Loucy (cell line): ENCODE data around the gene CASQ2.

Experiments
- H2AFZ ChIP-seq: fragments of 200-600 bp; sonication (generic); 2 replicates; pipeline ENCODE4 v1.6.0; 2016; ENCODE audit warnings: antibody characterized with exemption, mild to moderate bottlenecking, low read length, moderate library complexity
- H3F3A ChIP-seq: fragments of 200-600 bp; 2 replicates; pipeline ENCODE4 v1.6.0; 2016; ENCODE audit warnings: antibody characterized with exemption, low read depth, mild to moderate bottlenecking
- H3K27me3 ChIP-seq: fragments of 200-600 bp; sonication (generic); 2 replicates; pipeline ENCODE4 v1.6.1; 2014; ENCODE audit warnings: low read length, mild to moderate bottlenecking; ENCODE audit not compliant: insufficient read depth, poor library complexity, severe bottlenecking
- H3K36me3 ChIP-seq: fragments of 200-600 bp; sonication (generic); 2 replicates; pipeline ENCODE4 v1.6.1; 2016; ENCODE audit warnings: low read length; ENCODE audit not compliant: insufficient read depth
- H3K4me1 ChIP-seq: fragments of 200-600 bp; sonication (generic); 2 replicates; pipeline ENCODE4 v1.5.1; 2014; ENCODE audit warnings: low read length, mild to moderate bottlenecking; ENCODE audit not compliant: insufficient read depth, poor library complexity, severe bottlenecking
- H3K4me2 ChIP-seq: fragments of 200-600 bp; sonication (generic); 2 replicates; pipeline ENCODE4 v1.6.0; 2014; ENCODE audit warnings: antibody characterized with exemption, low read length, low read depth, mild to moderate bottlenecking; ENCODE audit not compliant: poor library complexity, severe bottlenecking
- H3K4me3 ChIP-seq: fragments of 200-600 bp; sonication (generic); 2 replicates; pipeline ENCODE4 v1.5.1; 2014; ENCODE audit warnings: low read length, mild to moderate bottlenecking, mixed read lengths; ENCODE audit not compliant: poor library complexity, severe bottlenecking
- H3K79me2 ChIP-seq: fragments of 200-600 bp; sonication (generic); 2 replicates; pipeline ENCODE4 v1.6.1; 2014; ENCODE audit warnings: low read length; ENCODE audit not compliant: insufficient read depth
- H3K9ac ChIP-seq: fragments of 200-600 bp; sonication (generic); 2 replicates; pipeline ENCODE4 v1.6.0; 2014; ENCODE audit warnings: mild to moderate bottlenecking, low read depth, low read length, moderate library complexity; ENCODE audit not compliant: poor library complexity, severe bottlenecking
- H3K9me2 ChIP-seq: fragments of 200-600 bp; sonication (generic); replicated peaks from 2 replicates; pipeline ENCODE4 v1.6.1; 2016; ENCODE audit warnings: low read depth, low read length, mixed read lengths
- H3K9me3 ChIP-seq: fragments of 200-600 bp; sonication (generic); 2 replicates; pipeline ENCODE4 v1.6.1; 2014; ENCODE audit warnings: mild to moderate bottlenecking, antibody characterized with exemption, low read length, low read depth; ENCODE audit not compliant: insufficient read depth
- H4K20me1 ChIP-seq: fragments of 200-600 bp; sonication (generic); 2 replicates; pipeline ENCODE4 v1.6.0; 2014; ENCODE audit warnings: antibody characterized with exemption, low read length, mild to moderate bottlenecking; ENCODE audit not compliant: insufficient read depth, poor library complexity, severe bottlenecking
- EZH2phosphoT487 ChIP-seq: fragments of 200-600 bp; IDR thresholded peaks from 2 replicates; pipeline ENCODE4 v1.6.1; 2018; ENCODE audit warnings: antibody characterized with exemption, mild to moderate bottlenecking, moderate library complexity, borderline replicate concordance
- TF ChIP-seq, protein P1 (sequence below): fragments of 200-600 bp; sonication (generic); conservative IDR thresholded peaks from 2 replicates; pipeline ENCODE4 v1.5.1; 2014; ENCODE audit warnings: mild to moderate bottlenecking, antibody characterized with exemption, low read length

CASQ2 gene

DNA sequence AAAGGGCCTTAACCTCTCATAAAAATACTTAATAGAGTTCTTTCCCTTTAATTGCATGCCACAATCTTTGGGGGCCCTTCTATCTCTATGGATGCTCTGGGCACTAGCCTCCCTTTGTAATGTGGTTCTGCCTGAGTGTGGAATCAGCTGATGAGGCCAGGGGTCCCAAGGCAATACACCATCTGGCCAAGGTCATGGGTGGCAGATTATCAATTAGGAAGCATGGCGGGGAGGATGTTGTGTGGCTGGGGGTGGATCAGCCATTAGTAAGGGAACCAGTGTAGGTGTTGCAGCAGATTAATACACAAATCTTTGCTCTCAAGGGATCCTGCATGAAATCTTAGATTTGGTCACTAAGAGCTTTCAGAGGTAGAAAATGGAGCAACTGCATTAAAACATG lies 37.1 kb upstream of the CASQ2 start:
- Histone ChIP-seq H3K27me3 (no peaks in the 10 kb centered on the region), H3K9ac (no peak overlapping the region), H3K4me1 (peaks cover 10% of the 10 kb centered on the region), H3F3A (no peaks in the 10 kb centered on the region), H3K9me2 (no peaks in the 10 kb centered on the region), H3K4me2 (no peak overlapping the region), H3K79me2 (no peaks in the 10 kb centered on the region), H3K9me3 (no peaks in the 10 kb centered on the region), H3K4me3 (no peak overlapping the region), H3K36me3 (no peaks in the 10 kb centered on the region), H2AFZ (no peak overlapping the region), H4K20me1 (no peaks in the 10 kb centered on the region)
- TF ChIP-seq EZH2phosphoT487, result no peak
- TF ChIP-seq, protein P1, sequence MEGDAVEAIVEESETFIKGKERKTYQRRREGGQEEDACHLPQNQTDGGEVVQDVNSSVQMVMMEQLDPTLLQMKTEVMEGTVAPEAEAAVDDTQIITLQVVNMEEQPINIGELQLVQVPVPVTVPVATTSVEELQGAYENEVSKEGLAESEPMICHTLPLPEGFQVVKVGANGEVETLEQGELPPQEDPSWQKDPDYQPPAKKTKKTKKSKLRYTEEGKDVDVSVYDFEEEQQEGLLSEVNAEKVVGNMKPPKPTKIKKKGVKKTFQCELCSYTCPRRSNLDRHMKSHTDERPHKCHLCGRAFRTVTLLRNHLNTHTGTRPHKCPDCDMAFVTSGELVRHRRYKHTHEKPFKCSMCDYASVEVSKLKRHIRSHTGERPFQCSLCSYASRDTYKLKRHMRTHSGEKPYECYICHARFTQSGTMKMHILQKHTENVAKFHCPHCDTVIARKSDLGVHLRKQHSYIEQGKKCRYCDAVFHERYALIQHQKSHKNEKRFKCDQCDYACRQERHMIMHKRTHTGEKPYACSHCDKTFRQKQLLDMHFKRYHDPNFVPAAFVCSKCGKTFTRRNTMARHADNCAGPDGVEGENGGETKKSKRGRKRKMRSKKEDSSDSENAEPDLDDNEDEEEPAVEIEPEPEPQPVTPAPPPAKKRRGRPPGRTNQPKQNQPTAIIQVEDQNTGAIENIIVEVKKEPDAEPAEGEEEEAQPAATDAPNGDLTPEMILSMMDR, result no peak

- Histone ChIP-seq H3K4me1 (no peaks in the 10 kb centered on the region), H3K4me3 (no peak overlapping the region), H3K9ac (no peak overlapping the region), H4K20me1 (no peaks in the 10 kb centered on the region), H2AFZ (no peak overlapping the region), H3K27me3 (no peaks in the 10 kb centered on the region), H3K4me2 (no peak overlapping the region), H3K9me3 (no peaks in the 10 kb centered on the region), H3K79me2 (no peaks in the 10 kb centered on the region), H3F3A (no peaks in the 10 kb centered on the region), H3K9me2 (no peaks in the 10 kb centered on the region), H3K36me3 (no peaks in the 10 kb centered on the region)
- TF ChIP-seq, protein P1, result no peak
- TF ChIP-seq EZH2phosphoT487, result no peak
Measured at GRCh38 chr1:115802416-115802815, 33.9 kb upstream of the CASQ2 start.

DNA sequence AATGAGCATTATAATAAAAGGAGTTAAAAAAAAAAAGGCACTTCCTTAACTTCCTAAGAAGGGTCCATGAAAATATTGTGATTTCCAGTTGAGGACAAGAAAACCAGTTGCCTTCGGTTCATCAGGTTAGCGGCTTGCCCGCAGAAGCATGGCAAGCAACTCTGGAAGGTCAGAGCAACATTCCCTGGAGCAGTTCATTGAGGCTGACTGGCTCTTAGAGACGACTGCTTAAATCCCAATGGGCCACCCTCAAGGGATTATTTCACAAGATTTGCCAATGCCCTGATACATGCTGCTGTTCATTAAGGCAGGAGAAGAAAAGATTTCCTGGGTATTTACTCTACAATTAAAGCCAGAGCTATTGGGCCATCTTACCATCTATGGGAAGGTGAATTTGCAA lies 29.0 kb upstream of the CASQ2 start:
- H3K9ac ChIP-seq, result no peak overlapping the region
- no peaks in the 10 kb centered on the region for H3K4me1 ChIP-seq
- no peaks in the 10 kb centered on the region for H3K27me3 ChIP-seq
- H3F3A ChIP-seq, result no peaks in the 10 kb centered on the region
- no peaks in the 10 kb centered on the region for H3K36me3 ChIP-seq
- H3K79me2 ChIP-seq, result no peaks in the 10 kb centered on the region
- H3K9me3 ChIP-seq, result no peaks in the 10 kb centered on the region
- H3K4me3 ChIP-seq, result no peak overlapping the region
- H2AFZ ChIP-seq, result no peak overlapping the region
- H3K4me2 ChIP-seq, result no peak overlapping the region
- no peaks in the 10 kb centered on the region for H4K20me1 ChIP-seq
- TF ChIP-seq EZH2phosphoT487, result no peak
- TF ChIP-seq, protein P1, result no peak
- H3K9me2 ChIP-seq, result no peaks in the 10 kb centered on the region
